ENCODE data around the gene MEI4. TPM values are rescaled to one million over a fixed set of nuclear protein-coding genes. Genes with fewer than 3 reads are reported as not detected.
"Not testable (repeated sequence)": the region's sequence is repeated elsewhere in the genome, so short reads cannot be mapped to it uniquely, and the experiment has no call there.

MEI4 gene
- total RNA-seq, 2 donors from 2014 or later: 0.51 to 1.4 TPM

DNA sequence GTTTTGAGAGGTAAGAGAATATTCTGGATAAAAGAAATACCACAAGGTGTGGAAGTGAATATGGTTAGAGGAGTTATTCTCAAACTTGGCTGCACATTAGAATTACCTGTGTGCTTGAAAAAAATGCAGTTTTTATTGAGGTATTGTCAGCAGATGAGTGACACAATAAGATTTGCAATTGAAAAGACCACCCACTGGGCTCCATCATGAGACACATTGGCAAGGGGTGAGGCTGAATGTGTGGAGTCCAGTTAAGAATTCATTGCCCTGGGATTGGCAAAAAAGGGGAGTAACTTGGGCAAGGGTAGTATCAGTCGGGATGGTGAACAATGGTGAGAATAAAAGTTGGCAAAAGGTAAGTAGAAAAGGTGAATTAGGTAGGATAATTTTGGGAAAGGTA lies 63.5 kb downstream of the MEI4 start:
- DNase-seq (ENCODE audit: low spot score): no peak
- Histone ChIP-seq H3K9me3 (no peaks in the 10 kb centered on the region), H3K4me3 (no peak overlapping the region), H3K36me3 (no peaks in the 10 kb centered on the region), H3K27me3 (no peaks in the 10 kb centered on the region), H3K4me1 (no peaks in the 10 kb centered on the region), H3K27ac (no peak overlapping the region)
- TF ChIP-seq, protein P1, sequence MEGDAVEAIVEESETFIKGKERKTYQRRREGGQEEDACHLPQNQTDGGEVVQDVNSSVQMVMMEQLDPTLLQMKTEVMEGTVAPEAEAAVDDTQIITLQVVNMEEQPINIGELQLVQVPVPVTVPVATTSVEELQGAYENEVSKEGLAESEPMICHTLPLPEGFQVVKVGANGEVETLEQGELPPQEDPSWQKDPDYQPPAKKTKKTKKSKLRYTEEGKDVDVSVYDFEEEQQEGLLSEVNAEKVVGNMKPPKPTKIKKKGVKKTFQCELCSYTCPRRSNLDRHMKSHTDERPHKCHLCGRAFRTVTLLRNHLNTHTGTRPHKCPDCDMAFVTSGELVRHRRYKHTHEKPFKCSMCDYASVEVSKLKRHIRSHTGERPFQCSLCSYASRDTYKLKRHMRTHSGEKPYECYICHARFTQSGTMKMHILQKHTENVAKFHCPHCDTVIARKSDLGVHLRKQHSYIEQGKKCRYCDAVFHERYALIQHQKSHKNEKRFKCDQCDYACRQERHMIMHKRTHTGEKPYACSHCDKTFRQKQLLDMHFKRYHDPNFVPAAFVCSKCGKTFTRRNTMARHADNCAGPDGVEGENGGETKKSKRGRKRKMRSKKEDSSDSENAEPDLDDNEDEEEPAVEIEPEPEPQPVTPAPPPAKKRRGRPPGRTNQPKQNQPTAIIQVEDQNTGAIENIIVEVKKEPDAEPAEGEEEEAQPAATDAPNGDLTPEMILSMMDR (IDR thresholded peaks at IDR 0.05): no peak

DNA sequence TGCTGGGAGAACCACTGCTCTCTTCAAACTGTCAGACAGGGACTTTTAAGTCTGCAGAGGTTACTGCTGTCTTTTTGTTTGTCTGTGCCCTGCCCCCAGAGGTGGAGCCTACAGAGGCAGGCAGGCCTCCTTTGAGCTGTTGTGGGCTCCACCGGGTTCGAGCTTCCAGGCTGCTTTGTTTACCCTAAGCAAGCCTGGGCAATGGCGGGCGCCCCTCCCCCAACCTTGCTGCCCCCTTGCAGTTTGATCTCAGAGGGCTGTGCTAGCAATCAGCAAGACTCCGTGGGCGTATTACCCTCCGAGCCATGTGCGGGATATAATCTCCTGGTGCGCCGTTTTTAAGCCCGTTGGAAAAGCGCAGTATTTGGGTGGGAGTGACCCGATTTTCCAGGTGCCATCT lies 83.2 kb downstream of the MEI4 start:
- H3K36me3 ChIP-seq; H3K4me3 ChIP-seq; H3K4me1 ChIP-seq; H3K27me3 ChIP-seq; H3K9me3 ChIP-seq; H3K27ac ChIP-seq; DNase-seq (ENCODE audit: low spot score): not testable (repeated sequence)

- Histone ChIP-seq H3K36me3 (no peaks in the 10 kb centered on the region), H3K27ac (no peak overlapping the region), H3K9me3 (no peaks in the 10 kb centered on the region), H3K4me1 (no peaks in the 10 kb centered on the region), H3K27me3 (no peaks in the 10 kb centered on the region), H3K4me3 (no peak overlapping the region)
- TF ChIP-seq, protein P1 (IDR thresholded peaks at IDR 0.05): peak in 1 of 2 donors; percentile 63
- no peak for DNase-seq (ENCODE audit: low spot score)
These were observed 87.5 kb downstream of the MEI4 start for GRCh38 chr6:77740380-77740779.

DNA sequence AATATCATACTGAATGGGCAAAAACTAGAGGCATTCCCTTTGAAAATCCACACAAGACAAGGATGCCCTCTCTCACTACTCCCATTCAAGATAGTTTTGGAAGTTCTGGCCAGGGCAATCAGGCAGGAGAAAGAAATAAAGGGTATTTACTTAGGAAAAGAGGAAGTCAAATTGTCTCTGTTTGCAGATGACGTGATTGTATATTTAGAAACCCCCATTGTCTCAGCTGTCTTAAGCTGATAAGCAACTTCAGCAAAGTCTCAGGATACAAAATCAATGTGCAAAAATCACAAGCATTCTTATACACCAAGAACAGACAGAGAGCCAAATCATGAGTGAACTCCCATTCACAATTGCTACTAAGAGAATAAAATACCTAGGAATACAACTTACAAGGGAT lies 99.3 kb downstream of the MEI4 start:
- H3K9me3 ChIP-seq; H3K27me3 ChIP-seq; H3K27ac ChIP-seq; H3K4me1 ChIP-seq; H3K4me3 ChIP-seq; H3K36me3 ChIP-seq; DNase-seq (ENCODE audit: low spot score): not testable (repeated sequence)

GRCh38 chr6:77762386-77762785 lies 109.5 kb downstream of the MEI4 start:
- H3K9me3 ChIP-seq: no peaks in the 10 kb centered on the region
- TF ChIP-seq, protein P1 (IDR thresholded peaks at IDR 0.05): no peak
- no peak overlapping the region for H3K27ac ChIP-seq
- no peaks in the 10 kb centered on the region for H3K27me3 ChIP-seq
- H3K4me3 ChIP-seq: no peak overlapping the region
- DNase-seq (ENCODE audit: low spot score): no peak
- H3K36me3 ChIP-seq: no peaks in the 10 kb centered on the region
- no peaks in the 10 kb centered on the region for H3K4me1 ChIP-seq

- TF ChIP-seq, protein P1 (IDR thresholded peaks at IDR 0.05): no peak
- no peaks in the 10 kb centered on the region for H3K4me1 ChIP-seq
- DNase-seq (ENCODE audit: low spot score): no peak
- no peak overlapping the region for H3K27ac ChIP-seq
- no peaks in the 10 kb centered on the region for H3K36me3 ChIP-seq
- H3K27me3 ChIP-seq: no peaks in the 10 kb centered on the region
- no peaks in the 10 kb centered on the region for H3K9me3 ChIP-seq
- H3K4me3 ChIP-seq: no peak overlapping the region
These were observed 110.3 kb downstream of the MEI4 start for GRCh38 chr6:77763124-77763523.

DNA sequence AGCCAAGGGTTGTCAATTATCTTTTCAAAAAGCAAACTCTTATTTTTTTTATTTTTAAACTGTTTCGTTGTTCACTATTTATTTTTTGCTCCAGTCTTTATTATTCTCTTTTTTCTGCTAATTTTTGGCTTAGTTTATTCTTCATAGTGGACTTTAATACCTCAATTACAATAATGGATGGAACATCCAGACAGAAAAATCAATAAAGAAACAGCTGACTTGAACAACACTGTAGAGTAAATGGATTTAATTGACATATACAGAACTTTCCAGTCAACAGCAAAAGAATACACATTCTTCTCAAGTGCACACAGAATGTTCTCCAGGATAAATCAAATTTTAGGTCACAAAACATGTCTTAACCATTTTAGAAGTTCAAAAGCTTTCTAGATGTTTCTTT lies 111.5 kb downstream of the MEI4 start:
- H3K4me1 ChIP-seq: no peaks in the 10 kb centered on the region
- no peak overlapping the region for H3K4me3 ChIP-seq
- no peak for DNase-seq (ENCODE audit: low spot score)
- no peak overlapping the region for H3K27ac ChIP-seq
- TF ChIP-seq, protein P1 (IDR thresholded peaks at IDR 0.05): no peak
- no peaks in the 10 kb centered on the region for H3K27me3 ChIP-seq
- H3K9me3 ChIP-seq: no peaks in the 10 kb centered on the region
- no peaks in the 10 kb centered on the region for H3K36me3 ChIP-seq

Measured in right atrium auricular region (tissue), 2 donors.